ENCODE results near the gene BCAS1. TPM values are rescaled to one million over a fixed set of nuclear protein-coding genes. Genes with fewer than 3 reads are reported as not detected.

The BCAS1 gene
- total and polyA plus RNA-seq, 2 donors (not counting 3 experiments of a cell fraction or from before 2014, with no cell fraction given): not detected

- Histone ChIP-seq H3K27ac (ENCODE audit: insufficient read depth, low read depth, low read length) (no peak overlapping the region), H3K27me3 (ENCODE audit: control insufficient read depth in 2 of 2, insufficient read depth in 2 of 2, low read length in 2 of 2) (no peaks in the 10 kb centered on the region), H3K4me1 (ENCODE audit: control insufficient read depth, extremely low read depth, insufficient read depth, low read length) (no peaks in the 10 kb centered on the region), H2AFZ (ENCODE audit: low read depth, low read length) (no peak overlapping the region), H3K9me3 (replicated peaks; ENCODE audit: control insufficient read depth, insufficient read depth, low read length) (no peaks in the 10 kb centered on the region), H3K9me1 (replicated peaks; ENCODE audit: control insufficient read depth, extremely low read depth, insufficient read depth, low read length) (no peaks in the 10 kb centered on the region), H3K4me3 (replicated peaks in 1 of 3; ENCODE audit: insufficient read depth in 1 of 3, low read depth in 1 of 3, low read length in 3 of 3) (no peak overlapping the region), H3K4me2 (ENCODE audit: insufficient read depth, low read length) (no peak overlapping the region), H3K79me2 (ENCODE audit: control insufficient read depth, insufficient read depth, low read length) (no peaks in the 10 kb centered on the region), H3K9ac (replicated peaks; ENCODE audit: extremely low read depth, insufficient read depth, low read length) (no peak overlapping the region), H4K20me1 (replicated peaks; ENCODE audit: control insufficient read depth, extremely low read depth, insufficient read depth, low read length) (no peaks in the 10 kb centered on the region), H3K36me3 (ENCODE audit: control insufficient read depth in 2 of 2, extremely low read depth in 1 of 2, insufficient read depth in 2 of 2, low read length in 2 of 2) (no peaks in the 10 kb centered on the region)
- BruUV-seq (replicated peaks): no TSS peak
- no peak for DNase-seq (ENCODE audit: low read depth, low spot score)
- no peak for TF ChIP-seq MAX (IDR thresholded peaks at IDR 0.05; ENCODE audit: insufficient read depth, insufficient read length)
- no peak for TF ChIP-seq GATA2 (IDR thresholded peaks at IDR 0.05; ENCODE audit: insufficient read depth, insufficient read length, low read depth, low read length)
- no peak for TF ChIP-seq POLR2A (IDR thresholded peaks at IDR 0.05; ENCODE audit: low read depth, low read length)
- TF ChIP-seq JUN (IDR thresholded peaks at IDR 0.05; ENCODE audit: borderline replicate concordance, insufficient read depth, insufficient read length, low read depth): no peak
- TF ChIP-seq EZH2 (IDR thresholded peaks at IDR 0.05; ENCODE audit: borderline replicate concordance, low read depth, low read length, severe bottlenecking): no peak
- TF ChIP-seq POLR2AphosphoS5 (IDR thresholded peaks at IDR 0.05; ENCODE audit: insufficient read depth, low read depth, low read length): no peak
- TF ChIP-seq MYC (IDR thresholded peaks at IDR 0.05; ENCODE audit: low read depth, low read length): no peak
- no peak for TF ChIP-seq FOS (IDR thresholded peaks at IDR 0.05; ENCODE audit: borderline replicate concordance, insufficient read depth, low read length)
- no peak for TF ChIP-seq CTCF (IDR thresholded peaks at IDR 0.05; ENCODE audit: extremely low read depth in 1 of 2, insufficient read depth in 1 of 2, low read depth in 1 of 2, low read length in 2 of 2)
- ChIA-PET POLR2A (no interaction called here), CTCF (no interaction called here)
- intact Hi-C loops (cut with micrococcal nuclease) (no loop called here), dilution Hi-C loops (cut with MboI; ENCODE audit: extremely low pct_ligation_motif_present, low sequenced_read_pairs) (no loop called here)
- no peak for FAIRE-seq
These were observed 49.4 kb upstream of the BCAS1 start for GRCh38 chr20:54119744-54120143.
